Nephron (organoid): ENCODE data around the gene TRAF4.

Source experiments
- H3K27ac Mint-ChIP-seq, 3 experiments: 2 replicates each; pipeline ENCODE4 v1.8.0; 2020; ENCODE audit warnings: mixed read lengths in 3 of 3, mild to moderate bottlenecking in 2 of 3, moderate library complexity in 1 of 3
- H3K27me3 Mint-ChIP-seq: 2 replicates; pipeline ENCODE4 v1.8.0; 2021; ENCODE audit warnings: low read depth, mild to moderate bottlenecking, moderate library complexity, mixed read lengths
- H3K36me3 Mint-ChIP-seq: 2 replicates; pipeline ENCODE4 v1.8.0; 2020; ENCODE audit warnings: low read depth, mixed read lengths
- H3K4me1 Mint-ChIP-seq: 2 replicates; pipeline ENCODE4 v1.8.0; 2020; ENCODE audit warnings: mixed read lengths
- H3K4me3 Mint-ChIP-seq, 3 experiments: 2 replicates each; pipeline ENCODE4 v1.8.0; 2020; ENCODE audit warnings: mild to moderate bottlenecking in 3 of 3, mixed read lengths in 3 of 3, moderate library complexity in 2 of 3
- H3K9me3 Mint-ChIP-seq: 2 replicates; pipeline ENCODE4 v1.8.0; 2020; ENCODE audit warnings: mixed read lengths
- CTCF ChIP-seq, 3 experiments: fragments of 200-600 bp; sonication (generic); IDR thresholded peaks; one replicate each; pipeline ENCODE4 v1.5.0; 2021; ENCODE audit warnings: antibody characterized with exemption in 3 of 3; ENCODE audit not compliant: unreplicated experiment in 3 of 3

Gene TRAF4

GRCh38 chr17:28724500-28725165 is 19.2 kb upstream of the TRAF4 start:
- Mint-ChIP-seq H3K4me3 (peak overlapping the region; percentile 85 to 92 (median 86)), H3K9me3 (no peaks in the 10 kb centered on the region), H3K4me1 (peaks cover 51% of the 10 kb centered on the region), H3K27me3 (no peaks in the 10 kb centered on the region), H3K36me3 (peaks cover 50% of the 10 kb centered on the region), H3K27ac (peak overlapping the region; percentile 70 to 95 (median 88))
- TF ChIP-seq CTCF (IDR thresholded peaks at IDR 0.05; ENCODE audit: unreplicated experiment in 3 of 3): no peak

- no peaks in the 10 kb centered on the region for H3K27me3 Mint-ChIP-seq
- peaks cover 45% of the 10 kb centered on the region for H3K36me3 Mint-ChIP-seq
- H3K4me3 Mint-ChIP-seq: peak overlapping the region; percentile 85 to 92 (median 86)
- H3K9me3 Mint-ChIP-seq: no peaks in the 10 kb centered on the region
- H3K4me1 Mint-ChIP-seq: peaks cover 46% of the 10 kb centered on the region
- TF ChIP-seq CTCF (IDR thresholded peaks at IDR 0.05; ENCODE audit: unreplicated experiment in 3 of 3): no peak
- H3K27ac Mint-ChIP-seq: peak overlapping the region; percentile 70 to 95 (median 88)
Observed at GRCh38 chr17:28725166-28725659, 18.6 kb upstream of the TRAF4 start.

GRCh38 chr17:28725660-28726225 is 18.1 kb upstream of the TRAF4 start:
- no peak for TF ChIP-seq CTCF (IDR thresholded peaks at IDR 0.05; ENCODE audit: unreplicated experiment in 3 of 3)
- Mint-ChIP-seq H3K27ac (peak overlapping the region; percentile 70 to 95 (median 88)), H3K4me1 (peaks cover 41% of the 10 kb centered on the region), H3K36me3 (peaks cover 39% of the 10 kb centered on the region), H3K4me3 (peak overlapping the region; percentile 85 to 92 (median 86)), H3K27me3 (no peaks in the 10 kb centered on the region), H3K9me3 (no peaks in the 10 kb centered on the region)

GRCh38 chr17:28726226-28726626 is 17.6 kb upstream of the TRAF4 start, which contains the start of gene TLCD1:
Gene TLCD1, minus strand, starts transcription at chr17:28726233. Its CDS starts 136 bp downstream, at chr17:28726097.
- Mint-ChIP-seq H3K4me1 (peaks cover 36% of the 10 kb centered on the region), H3K36me3 (peaks cover 34% of the 10 kb centered on the region), H3K9me3 (no peaks in the 10 kb centered on the region), H3K4me3 (peak within 1 kb of the TSS; percentile 96 to 99 (median 98)), H3K27ac (peak within 1 kb of the TSS; percentile 71 to 97 (median 95)), H3K27me3 (no peaks in the 10 kb centered on the region)
- TF ChIP-seq CTCF (IDR thresholded peaks at IDR 0.05; ENCODE audit: unreplicated experiment in 3 of 3): no peak

GRCh38 chr17:28726627-28727491 is 17.0 kb upstream of the TRAF4 start:
- H3K36me3 Mint-ChIP-seq: peaks cover 30% of the 10 kb centered on the region
- H3K4me3 Mint-ChIP-seq: peak overlapping the region; percentile 96 to 99 (median 98)
- no peaks in the 10 kb centered on the region for H3K27me3 Mint-ChIP-seq
- peaks cover 31% of the 10 kb centered on the region for H3K4me1 Mint-ChIP-seq
- TF ChIP-seq CTCF (IDR thresholded peaks at IDR 0.05; ENCODE audit: unreplicated experiment in 3 of 3): peak; percentile 98 to 99 (median 99)
- H3K27ac Mint-ChIP-seq: peak overlapping the region; percentile 71 to 97 (median 91)
- H3K9me3 Mint-ChIP-seq: no peaks in the 10 kb centered on the region
